ENCODE data around the gene ARMC3. TPM values are rescaled to one million over a fixed set of nuclear protein-coding genes. Genes with fewer than 3 reads are reported as not detected.

ARMC3 gene
- polyA plus RNA-seq, 2 of the 4 experiments (the other 2 are of a cell fraction), result 0.09 to 0.59 TPM

DNA sequence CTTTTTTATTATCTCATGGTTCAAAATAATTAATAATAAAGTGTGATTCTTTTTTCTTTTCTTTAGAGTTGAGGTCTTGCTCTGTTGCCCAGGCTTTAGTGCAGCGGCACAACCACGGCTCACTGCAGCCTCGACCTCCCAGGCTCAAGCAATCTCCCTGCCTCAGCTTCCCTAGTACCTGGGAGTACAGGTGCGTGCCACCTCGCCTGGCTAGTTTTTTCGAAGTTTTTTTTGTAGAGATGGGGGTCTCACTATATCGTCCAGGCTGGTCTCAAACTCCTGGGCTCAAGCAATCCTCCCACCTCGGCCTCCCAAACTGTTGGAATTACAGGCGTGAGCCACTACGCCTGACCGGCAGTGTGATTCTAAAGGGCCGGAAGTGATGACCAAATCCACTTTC, 139.5 kb downstream of the ARMC3 start:
- Histone ChIP-seq H3K4me1 (peaks cover 10% of the 10 kb centered on the region), H3K4me3 (no peak overlapping the region), H3K9me3 (no peaks in the 10 kb centered on the region), H3K27ac (no peak overlapping the region), H3K4me2 (no peak overlapping the region)
- no peak for FAIRE-seq
- ChIA-PET POLR2A (no interaction called here), CTCF (interaction anchor here (1.1 kb wide), 1 partner anchor 9 kb away, joined by 3 read pairs; no protein-coding TSS in a partner anchor)
- no peak for TF ChIP-seq EP300 (IDR thresholded peaks at IDR 0.05)
- TF ChIP-seq FOSL2 (IDR thresholded peaks at IDR 0.05), result no peak
- TF ChIP-seq FOSL2 (CRISPR knock-in tag; IDR thresholded peaks at IDR 0.05), result no peak
- TF ChIP-seq PHF8 (IDR thresholded peaks at IDR 0.05; ENCODE audit: borderline replicate concordance, low read depth), result no peak
- no peak for TF ChIP-seq SREBF2 (IDR thresholded peaks at IDR 0.05)
- TF ChIP-seq BCL3 (IDR thresholded peaks at IDR 0.05), result no peak
- no peak for TF ChIP-seq ZNF302 (CRISPR knock-in tag; IDR thresholded peaks at IDR 0.05)
- TF ChIP-seq RAD21 (conservative IDR thresholded peaks at IDR 0.05 in 1 of 2, IDR thresholded peaks at IDR 0.05 in 1 of 2), result no peak
- TF ChIP-seq BHLHE40 (IDR thresholded peaks at IDR 0.05; ENCODE audit: low read depth, low read length), result no peak
- TF ChIP-seq CHD4 (IDR thresholded peaks at IDR 0.05; ENCODE audit: borderline replicate concordance), result no peak
- no peak for ATAC-seq
- 74% methylated on average over 12 of the region's 12 CpGs for WGBS (ENCODE audit: missing lambda C conversion rate)
- DNase-seq (ENCODE audit: low read depth in 1 of 2, low spot score in 1 of 2), result no peak

DNA sequence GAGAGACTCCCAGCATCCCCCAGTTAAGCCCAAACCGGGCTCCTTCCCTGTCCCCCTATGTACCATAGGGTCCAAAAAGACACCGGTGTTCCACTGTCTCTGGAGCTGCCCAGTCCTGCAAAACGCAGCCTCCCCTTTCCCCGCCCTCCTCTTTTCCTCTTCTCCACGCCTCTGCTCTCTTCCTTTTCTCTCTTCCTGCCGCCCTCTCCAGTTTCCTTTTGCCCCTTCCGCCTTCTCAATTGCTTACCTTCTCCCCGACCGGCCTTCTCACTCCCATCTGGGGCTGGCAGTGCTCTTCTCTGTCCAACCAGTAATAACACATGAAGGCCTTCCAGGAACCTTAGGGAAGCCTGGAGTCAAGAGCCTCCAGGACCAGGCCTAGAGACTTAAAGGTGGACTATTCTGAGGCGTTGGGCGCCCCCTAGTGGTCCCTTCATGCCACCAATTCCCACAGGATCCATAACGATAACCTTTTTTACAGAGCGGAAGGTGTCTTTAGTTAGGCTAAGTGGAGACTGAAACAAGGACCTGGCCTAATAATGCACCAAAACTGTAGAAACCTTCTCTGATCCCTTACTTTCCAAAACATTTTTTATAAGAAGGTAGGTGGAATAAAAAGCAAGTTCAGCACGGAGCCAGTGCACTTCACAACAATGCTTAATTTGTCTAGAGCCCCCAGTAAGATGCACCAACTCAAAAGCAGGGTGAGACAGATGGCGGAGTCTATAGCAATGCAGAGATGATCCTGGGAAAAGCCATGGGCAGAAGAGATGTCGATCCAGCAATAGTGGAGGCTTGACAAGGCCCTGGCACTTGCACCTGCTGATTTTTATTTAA, 140.3 kb downstream of the ARMC3 start:
- ATAC-seq (peak; percentile 94 to 98), DNase-seq (ENCODE audit: low read depth in 1 of 2, low spot score in 1 of 2) (peak; percentile 63 to 83), FAIRE-seq (no peak)
- H3K4me3 ChIP-seq, result no peak overlapping the region
- H3K9me3 ChIP-seq, result no peaks in the 10 kb centered on the region
- WGBS (ENCODE audit: missing lambda C conversion rate), result 44% methylated on average over 16 of the region's 16 CpGs
- ChIA-PET POLR2A (no interaction called here), CTCF (interaction anchor here (0.8 to 1.2 kb wide), 5 partner anchors 9 to 1137 kb away, joined by 3 to 6 read pairs (median 3); no protein-coding TSS in a partner anchor)
- 0 out of 3 replicates have a peak overlapping the region, but pooled peaks have one; percentile 24 for H3K4me2 ChIP-seq
- peaks cover 10% of the 10 kb centered on the region for H3K4me1 ChIP-seq
- H3K27ac ChIP-seq, result no peak overlapping the region
- peak; percentile 71 for TF ChIP-seq SMC3 (IDR thresholded peaks at IDR 0.05)
- TF ChIP-seq RFX5 (IDR thresholded peaks at IDR 0.05), result no peak
- TF ChIP-seq RAD21 (conservative IDR thresholded peaks at IDR 0.05 in 1 of 2, IDR thresholded peaks at IDR 0.05 in 1 of 2), result peak; percentile 85 to 88
- TF ChIP-seq CTCF (IDR thresholded peaks at IDR 0.05), result peak; percentile 87
- TF ChIP-seq CEBPB (IDR thresholded peaks at IDR 0.05), result no peak

DNA sequence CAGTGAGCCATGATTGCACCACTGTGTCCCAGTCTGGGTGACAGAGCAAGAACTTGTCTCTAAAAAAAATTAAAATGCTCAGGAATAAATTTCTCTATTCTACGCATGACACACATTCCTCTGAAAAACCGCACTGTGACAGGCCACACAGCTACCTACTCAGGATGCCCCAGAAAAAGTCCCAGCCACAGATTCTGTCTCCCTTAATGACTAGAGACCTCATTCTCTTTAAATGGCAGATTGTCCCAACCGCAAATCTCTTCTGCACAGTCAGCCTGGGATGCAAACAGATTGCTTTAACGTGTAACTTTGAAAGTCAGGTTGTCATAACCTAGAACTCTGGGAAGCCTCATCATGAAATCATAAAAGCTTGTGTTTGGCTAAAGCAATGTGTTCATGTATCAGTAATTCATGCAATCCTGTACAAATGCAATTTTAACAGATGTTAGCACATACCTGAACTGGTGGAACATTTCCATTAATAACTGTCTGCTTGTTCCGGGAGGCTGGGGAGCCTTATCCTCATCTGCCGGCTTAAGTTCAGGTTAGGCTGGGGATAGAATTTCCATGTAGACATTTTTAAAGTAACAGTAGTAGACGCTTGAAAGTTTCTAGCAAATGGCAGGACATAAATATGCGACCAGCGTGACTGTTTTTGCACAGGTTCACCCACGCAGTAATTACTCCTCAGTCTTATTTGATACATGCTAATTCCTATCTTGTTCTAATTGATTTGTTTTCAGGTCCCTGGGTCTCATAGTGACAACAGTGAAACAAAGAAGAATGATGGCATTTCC, 141.4 kb downstream of the ARMC3 start:
- no peak for ATAC-seq
- no peak for FAIRE-seq
- no peak for DNase-seq (ENCODE audit: low read depth in 1 of 2, low spot score in 1 of 2)
- no peak overlapping the region for H3K4me3 ChIP-seq
- H3K4me2 ChIP-seq, result no peak overlapping the region
- POLR2A ChIA-PET, result no interaction called here
- CTCF ChIA-PET, result interaction anchor here (0.5 to 1.2 kb wide), 6 partner anchors 8 to 1574 kb away, joined by 3 to 6 read pairs (median 3); no protein-coding TSS in a partner anchor
- no peaks in the 10 kb centered on the region for H3K9me3 ChIP-seq
- WGBS (ENCODE audit: missing lambda C conversion rate), result 62% methylated on average over 10 of the region's 10 CpGs
- peaks cover 10% of the 10 kb centered on the region for H3K4me1 ChIP-seq
- H3K27ac ChIP-seq, result no peak overlapping the region
- no peak for TF ChIP-seq MAZ (IDR thresholded peaks at IDR 0.05; ENCODE audit: borderline replicate concordance, low read depth, low read length)
- no peak for TF ChIP-seq BHLHE40 (IDR thresholded peaks at IDR 0.05; ENCODE audit: low read depth, low read length)
- no peak for TF ChIP-seq RARB (CRISPR knock-in tag; IDR thresholded peaks at IDR 0.05)
- TF ChIP-seq HEYL (CRISPR knock-in tag; IDR thresholded peaks at IDR 0.05), result no peak
- TF ChIP-seq, protein P1, sequence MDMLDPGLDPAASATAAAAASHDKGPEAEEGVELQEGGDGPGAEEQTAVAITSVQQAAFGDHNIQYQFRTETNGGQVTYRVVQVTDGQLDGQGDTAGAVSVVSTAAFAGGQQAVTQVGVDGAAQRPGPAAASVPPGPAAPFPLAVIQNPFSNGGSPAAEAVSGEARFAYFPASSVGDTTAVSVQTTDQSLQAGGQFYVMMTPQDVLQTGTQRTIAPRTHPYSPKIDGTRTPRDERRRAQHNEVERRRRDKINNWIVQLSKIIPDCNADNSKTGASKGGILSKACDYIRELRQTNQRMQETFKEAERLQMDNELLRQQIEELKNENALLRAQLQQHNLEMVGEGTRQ (IDR thresholded peaks at IDR 0.05), result no peak
- no peak for TF ChIP-seq SREBF2 (IDR thresholded peaks at IDR 0.05)
- no peak for TF ChIP-seq CBX2 (IDR thresholded peaks at IDR 0.05; ENCODE audit: borderline replicate concordance, low read depth)
- no peak for TF ChIP-seq MAFK (IDR thresholded peaks at IDR 0.05; ENCODE audit: partially characterized antibody)
- no peak for TF ChIP-seq NPAS2 (CRISPR knock-in tag; IDR thresholded peaks at IDR 0.05; ENCODE audit: borderline replicate concordance)
- no peak for TF ChIP-seq HMGXB4 (CRISPR knock-in tag; IDR thresholded peaks at IDR 0.05; ENCODE audit: borderline replicate concordance)
- TF ChIP-seq MYC (IDR thresholded peaks at IDR 0.05; ENCODE audit: borderline replicate concordance, low read length), result no peak
- TF ChIP-seq ZNF302 (CRISPR knock-in tag; IDR thresholded peaks at IDR 0.05), result no peak
